Endothelial cell of umbilical vein (primary cell): ENCODE measurements around the gene U2AF2. TPM values are rescaled to one million over a fixed set of nuclear protein-coding genes. Genes with fewer than 3 reads are reported as not detected.

Source experiments
- BruUV-seq: library from RNA; stranded (reverse); fragments of 400-500 nt; replicated peaks from 2 replicates; lab custom pipeline; 2021; lab: Mats Ljungman, UMichigan
- CTCF ChIA-PET: fragments of 300-600, 350-600 bp; sonication (Branson Sonifier 250); formaldehyde crosslinking; loops from one replicate; lab custom pipeline; 2021; ENCODE audit warnings: antibody characterized with exemption, inconsistent platforms; lab: Charles Lee
- POLR2A ChIA-PET: fragments of 300-600, 350-600 bp; sonication (Branson Sonifier 250); formaldehyde crosslinking; loops from one replicate; lab custom pipeline; 2021; ENCODE audit warnings: antibody characterized with exemption, inconsistent platforms; lab: Charles Lee
- DNase-seq: peaks from one replicate; pipeline ENCODE4 v3.0.0-alpha.2; 2011; ENCODE audit warnings: low read depth, low spot score
- FAIRE-seq: peaks from 2 replicates; lab custom pipeline; 2011; peaks lifted over from hg19 to GRCh38; lab: Jason Lieb, UNC
- H2AFZ ChIP-seq: 2 replicates; pipeline ENCODE4 v1.6.0; 2012; ENCODE audit warnings: low read depth, low read length, control low read depth, inconsistent platforms
- H3K27ac ChIP-seq: 2 replicates; pipeline ENCODE4 v1.5.1; 2011; ENCODE audit warnings: low read depth, mild to moderate bottlenecking, control low read depth, low read length, moderate library complexity; ENCODE audit not compliant: insufficient read depth
- H3K27me3 ChIP-seq, 2 experiments: 2 replicates each; pipeline versions ENCODE4 v1.6.0 to v1.6.1; 2011; ENCODE audit warnings: low read length in 2 of 2, mixed read lengths in 1 of 2; ENCODE audit not compliant: control insufficient read depth in 2 of 2, insufficient read depth in 2 of 2
- H3K36me3 ChIP-seq, 2 experiments: 2 replicates in 1 of 2; 3 replicates in 1 of 2; pipeline ENCODE4 v1.5.1; 2011; ENCODE audit warnings: low read length in 2 of 2, mild to moderate bottlenecking in 1 of 2, moderate library complexity in 1 of 2; ENCODE audit not compliant: control insufficient read depth in 2 of 2, insufficient read depth in 2 of 2; ENCODE audit errors: extremely low read depth in 1 of 2
- H3K4me1 ChIP-seq: 3 replicates; pipeline ENCODE4 v1.5.1; 2011; ENCODE audit warnings: mild to moderate bottlenecking, low read length; ENCODE audit not compliant: control insufficient read depth, insufficient read depth; ENCODE audit errors: extremely low read depth
- H3K4me2 ChIP-seq: 2 replicates; pipeline ENCODE4 v1.6.1; 2011; ENCODE audit warnings: low read length, control low read depth, mixed read lengths; ENCODE audit not compliant: insufficient read depth
- H3K4me3 ChIP-seq, 3 experiments: fragments of 200-600 bp in 1 of 3; sonication (generic), shearing (Covaris generic) in 1 of 3; replicated peaks in 1 of 3; 2 replicates each; pipeline ENCODE4 v1.5.1; 2011 to 2016; ENCODE audit warnings: control low read depth in 3 of 3, low read length in 3 of 3, mild to moderate bottlenecking in 2 of 3, inconsistent platforms in 1 of 3, low read depth in 1 of 3, moderate library complexity in 1 of 3; ENCODE audit not compliant: insufficient read depth in 1 of 3
- H3K79me2 ChIP-seq: 2 replicates; pipeline ENCODE4 v1.6.0; 2012; ENCODE audit warnings: low read length, inconsistent platforms; ENCODE audit not compliant: control insufficient read depth, insufficient read depth
- H3K9ac ChIP-seq: replicated peaks from 2 replicates; pipeline ENCODE3; 2011; ENCODE audit warnings: low read length, control low read depth; ENCODE audit not compliant: insufficient read depth; ENCODE audit errors: extremely low read depth
- H3K9me1 ChIP-seq: replicated peaks from 3 replicates; pipeline ENCODE4 v1.6.0; 2011; ENCODE audit warnings: mild to moderate bottlenecking, low read length; ENCODE audit not compliant: control insufficient read depth, insufficient read depth; ENCODE audit errors: extremely low read depth
- H3K9me3 ChIP-seq: replicated peaks from 2 replicates; pipeline ENCODE4 v1.5.1; 2012; ENCODE audit warnings: low read length, inconsistent platforms; ENCODE audit not compliant: control insufficient read depth, insufficient read depth
- H4K20me1 ChIP-seq: replicated peaks from 2 replicates; pipeline ENCODE3; 2011; ENCODE audit warnings: mild to moderate bottlenecking, low read length; ENCODE audit not compliant: control insufficient read depth, insufficient read depth; ENCODE audit errors: extremely low read depth
- CTCF ChIP-seq, 2 donors: IDR thresholded peaks; 1 replicate in 1 of 2; 2 replicates in 1 of 2; pipeline ENCODE4 v1.5.1; 2011; ENCODE audit warnings: low read length in 2 of 2, mild to moderate bottlenecking in 2 of 2, moderate library complexity in 2 of 2, control low read depth in 1 of 2, inconsistent platforms in 1 of 2, low read depth in 1 of 2; ENCODE audit not compliant: insufficient read depth in 1 of 2; ENCODE audit errors: extremely low read depth in 1 of 2
- EZH2 ChIP-seq: IDR thresholded peaks from 2 replicates; pipeline ENCODE4 v1.6.1; 2012; ENCODE audit warnings: borderline replicate concordance, low read depth, mild to moderate bottlenecking, moderate library complexity, low read length, inconsistent platforms; ENCODE audit not compliant: severe bottlenecking
- FOS ChIP-seq: IDR thresholded peaks from 2 replicates; pipeline ENCODE4 v1.6.1; 2011; ENCODE audit warnings: mild to moderate bottlenecking, low read length, moderate library complexity, borderline replicate concordance; ENCODE audit not compliant: insufficient read depth
- GATA2 ChIP-seq: IDR thresholded peaks from 2 replicates; pipeline ENCODE4 v1.7.0; 2011; ENCODE audit warnings: low read depth, mild to moderate bottlenecking, moderate library complexity, mixed read lengths, low read length; ENCODE audit not compliant: insufficient read length, insufficient read depth
- JUN ChIP-seq: IDR thresholded peaks from 2 replicates; pipeline ENCODE4 v1.6.1; 2011; ENCODE audit warnings: borderline replicate concordance, low read depth; ENCODE audit not compliant: insufficient read length, insufficient read depth
- MAX ChIP-seq: IDR thresholded peaks from 2 replicates; pipeline ENCODE4 v1.6.1; 2011; ENCODE audit not compliant: insufficient read depth, insufficient read length
- MYC ChIP-seq: IDR thresholded peaks from one replicate; pipeline ENCODE4 v1.6.1; 2011; ENCODE audit warnings: mild to moderate bottlenecking, low read depth, low read length
- POLR2A ChIP-seq: IDR thresholded peaks from 2 replicates; pipeline ENCODE4 v1.6.1; 2012; ENCODE audit warnings: low read depth, mild to moderate bottlenecking, control low read depth, low read length
- POLR2AphosphoS5 ChIP-seq: IDR thresholded peaks from 2 replicates; pipeline ENCODE4 v1.6.1; 2012; ENCODE audit warnings: low read depth, mild to moderate bottlenecking, control low read depth, low read length, moderate library complexity; ENCODE audit not compliant: insufficient read depth
- dilution Hi-C: fragments of 300-500 bp; cut with MboI; formaldehyde crosslinking; loops from one replicate; pipeline ENCODE4 v1.15.0; 2019; ENCODE audit warnings: low sequenced_read_pairs; ENCODE audit not compliant: extremely low pct_ligation_motif_present
- intact Hi-C: fragments of 100-400 bp; cut with micrococcal nuclease; formaldehyde crosslinking; loops from one replicate; pipeline ENCODE4 v1.10.0; 2022
- polyA plus RNA-seq, 4 experiments: library from polyadenylated mRNA; depleted of rRNA in 3 of 4; stranded (reverse) in 3 of 4; unstranded in 1 of 4; fragments of >200 nt; gene quantifications; 2 replicates each; pipeline versions ENCODE4 v1.2.1 to v1.2.3, GENCODE V29; 2011 to 2012; ENCODE audit warnings: missing spikeins in 1 of 4
- total RNA-seq: library from RNA; stranded (reverse); gene quantifications from 2 replicates; pipeline ENCODE4 v1.2.3, GENCODE V29; 2021

The U2AF2 gene
- total and polyA plus RNA-seq, 2 donors (not counting 3 experiments of a cell fraction or from before 2014, with no cell fraction given) = 183 to 259 TPM

- no peak overlapping the region for H2AFZ ChIP-seq
Observed at GRCh38 chr19:55686311-55687050, 31.6 kb downstream of the U2AF2 start.

More at GRCh38 chr19:55686311-55687050, 31.6 kb downstream of the U2AF2 start:
- H3K4me2 ChIP-seq = no peak overlapping the region
- ChIA-PET POLR2A (no interaction called here), CTCF (no interaction called here)
- no peak for FAIRE-seq
- no peaks in the 10 kb centered on the region for H3K27me3 ChIP-seq
- H3K9ac ChIP-seq = no peak overlapping the region
- intact Hi-C loops = no loop called here
- H3K36me3 ChIP-seq = peaks cover 3 to 53% of the 10 kb centered on the region in 2 experiments
- peaks cover 37% of the 10 kb centered on the region for H3K79me2 ChIP-seq
- no peak for TF ChIP-seq FOS
- no peak for TF ChIP-seq JUN
- TF ChIP-seq CTCF (IDR thresholded peaks at IDR 0.05; ENCODE audit: extremely low read depth in 1 of 2, insufficient read depth in 1 of 2, low read depth in 1 of 2, low read length in 2 of 2) = no peak
- TF ChIP-seq GATA2 = no peak
- no peak for TF ChIP-seq EZH2
- TF ChIP-seq MAX = no peak
- no peak for TF ChIP-seq POLR2A
- TF ChIP-seq POLR2AphosphoS5 = no peak
- TF ChIP-seq MYC = no peak
- dilution Hi-C loops = no loop called here
- no peaks in the 10 kb centered on the region for H3K4me1 ChIP-seq
- no peak overlapping the region for H3K27ac ChIP-seq
- no peak overlapping the region for H3K4me3 ChIP-seq
- H3K9me1 ChIP-seq = no peaks in the 10 kb centered on the region
- DNase-seq = no peak
- no peaks in the 10 kb centered on the region for H3K9me3 ChIP-seq
- BruUV-seq = no TSS peak
- H4K20me1 ChIP-seq = no peaks in the 10 kb centered on the region
